Mucosa of rectum (tissue), 2 donors: ENCODE results near the gene ZNF799.
"Not testable (repeated sequence)": the region's sequence is repeated elsewhere in the genome, so short reads cannot be mapped to it uniquely, and the experiment has no call there.

Experiments
- H3K27ac ChIP-seq, 2 donors: one replicate each; pipeline ENCODE4 v1.7.0; 2013; ENCODE audit warnings: inconsistent platforms in 2 of 2, low read depth in 2 of 2, low read length in 2 of 2
- H3K27me3 ChIP-seq, 2 donors: one replicate each; pipeline ENCODE4 v1.7.0; 2013; ENCODE audit warnings: low read length in 2 of 2; ENCODE audit not compliant: control insufficient read depth in 2 of 2, insufficient read depth in 2 of 2
- H3K36me3 ChIP-seq, 2 donors: one replicate each; pipeline ENCODE4 v1.7.0; 2013; ENCODE audit warnings: low read length in 2 of 2; ENCODE audit not compliant: control insufficient read depth in 2 of 2, insufficient read depth in 2 of 2
- H3K4me1 ChIP-seq, 2 donors: one replicate each; pipeline ENCODE4 v1.7.0; 2013; ENCODE audit warnings: low read length in 2 of 2, mild to moderate bottlenecking in 1 of 2; ENCODE audit not compliant: control insufficient read depth in 2 of 2, insufficient read depth in 2 of 2
- H3K4me3 ChIP-seq, 2 donors: one replicate each; pipeline ENCODE4 v1.7.0; 2013; ENCODE audit warnings: low read length in 2 of 2
- H3K9ac ChIP-seq, 2 donors: one replicate each; pipeline ENCODE4 v1.7.0; 2013; ENCODE audit warnings: low read length in 2 of 2, low read depth in 1 of 2, mild to moderate bottlenecking in 1 of 2
- H3K9me3 ChIP-seq, 2 donors: one replicate each; pipeline ENCODE4 v1.7.0; 2013; ENCODE audit warnings: low read length in 2 of 2; ENCODE audit not compliant: control insufficient read depth in 2 of 2
- donor health status: healthy.
- donor health status: Normal muscosa, but diverticular disease.

Gene ZNF799

DNA sequence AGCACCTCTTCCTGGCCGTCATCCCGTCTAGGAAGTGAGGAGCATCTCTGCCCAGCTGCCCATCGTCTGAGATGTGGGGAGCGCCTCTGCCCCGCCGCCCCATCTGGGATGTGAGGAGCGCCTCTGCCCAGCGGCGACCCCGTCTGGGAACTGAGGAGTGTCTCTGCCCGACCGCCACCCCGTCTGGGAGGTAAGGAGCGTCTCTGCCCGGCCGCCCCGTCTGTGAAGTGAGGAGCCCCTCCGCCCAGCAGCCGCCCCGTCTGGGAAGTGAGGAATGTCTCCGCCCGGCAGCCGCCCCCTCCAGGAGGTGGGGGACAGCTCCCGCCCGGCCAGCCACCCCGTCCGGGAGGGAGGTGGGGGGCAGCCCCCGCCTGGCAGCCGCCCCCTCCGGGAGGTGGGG, 38.8 kb downstream of the ZNF799 start:
- H3K27ac ChIP-seq, H3K9ac ChIP-seq, H3K36me3 ChIP-seq, H3K4me1 ChIP-seq, H3K27me3 ChIP-seq, H3K9me3 ChIP-seq, H3K4me3 ChIP-seq: not testable (repeated sequence)

DNA sequence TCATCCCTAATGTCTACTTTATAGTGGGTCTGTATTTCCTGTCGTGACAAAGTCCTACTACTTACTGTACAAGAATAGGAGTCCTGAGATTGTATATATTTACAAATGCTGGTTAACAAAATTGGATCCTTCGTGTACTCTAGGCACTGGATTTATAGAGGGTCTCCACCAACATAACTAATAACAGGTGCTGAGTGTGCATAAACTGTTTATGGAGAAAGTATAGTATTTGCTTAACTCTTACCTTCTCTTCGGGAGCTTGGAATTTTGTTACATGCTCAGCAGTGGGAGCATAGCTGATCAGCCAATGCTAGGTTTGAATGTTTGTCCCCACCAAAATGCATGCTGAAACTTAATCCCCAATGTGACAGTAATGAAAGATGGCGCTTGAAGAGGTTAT, 47.7 kb downstream of the ZNF799 start:
- peaks cover 12 to 14% of the 10 kb centered on the region in 2 donors for H3K36me3 ChIP-seq
- no peaks in the 10 kb centered on the region for H3K27me3 ChIP-seq
- H3K9me3 ChIP-seq = peaks cover 31 to 46% of the 10 kb centered on the region in 2 donors

DNA sequence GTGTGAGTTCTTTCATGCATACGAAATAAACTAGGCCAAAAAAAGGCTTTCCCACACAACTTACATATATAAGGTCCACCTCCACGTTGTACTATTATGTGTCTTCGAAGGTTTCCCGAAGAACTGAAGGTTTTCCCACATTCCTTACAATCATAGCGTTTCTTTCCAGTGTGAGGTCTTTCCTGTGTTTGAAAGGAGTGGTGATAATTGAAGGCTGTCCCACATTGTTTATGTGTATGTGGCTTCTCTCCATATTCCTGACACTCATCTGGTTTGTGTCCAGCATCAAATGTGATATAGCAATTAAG, 50.2 kb downstream of the ZNF799 start:
- Histone ChIP-seq H3K9me3 (peaks cover 33 to 57% of the 10 kb centered on the region in 2 donors), H3K27ac (no peak overlapping the region), H3K27me3 (no peaks in the 10 kb centered on the region), H3K9ac (no peak overlapping the region), H3K4me1 (no peaks in the 10 kb centered on the region), H3K36me3 (peaks cover 12 to 14% of the 10 kb centered on the region in 2 donors), H3K4me3 (no peak overlapping the region)

More for the DNA sequence above, 47.7 kb downstream of the ZNF799 start:
- H3K27ac ChIP-seq = no peak overlapping the region
- H3K4me1 ChIP-seq = no peaks in the 10 kb centered on the region
- no peak overlapping the region for H3K4me3 ChIP-seq
- no peak overlapping the region for H3K9ac ChIP-seq

DNA sequence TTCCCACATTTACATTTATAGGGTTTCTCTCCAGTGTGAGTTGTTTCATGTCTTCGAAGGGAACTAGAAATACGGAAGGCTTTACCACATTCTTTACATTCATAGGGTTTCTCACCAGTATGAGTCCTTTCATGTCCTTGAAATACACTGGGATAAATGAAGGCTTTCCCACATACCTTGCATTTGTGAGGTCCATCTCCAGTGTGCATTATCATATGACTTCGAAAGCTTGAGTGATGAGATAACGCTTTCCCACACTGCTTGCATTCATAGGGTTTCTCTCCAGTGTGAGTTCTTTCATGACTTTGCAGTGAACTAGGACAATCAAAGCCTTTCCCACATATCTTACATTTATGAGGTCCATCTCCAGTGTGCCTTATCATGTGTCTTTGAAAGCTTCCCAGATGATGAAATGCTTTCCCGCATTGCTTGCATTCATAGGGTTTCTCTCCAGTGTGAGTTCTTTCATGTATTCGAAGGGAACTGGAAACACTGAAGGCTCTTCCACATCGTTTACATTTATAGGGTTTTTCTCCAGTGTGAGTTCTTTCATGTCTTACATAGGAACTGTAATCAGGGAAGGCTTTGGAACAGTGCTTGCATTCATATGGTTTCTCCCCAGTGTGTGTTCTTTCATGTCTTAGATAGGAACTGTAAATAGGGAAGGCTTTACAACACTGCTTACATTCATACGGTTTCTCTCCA, 50.7 kb downstream of the ZNF799 start:
- Histone ChIP-seq H3K36me3 (peaks cover 12 to 14% of the 10 kb centered on the region in 2 donors), H3K9ac (no peak overlapping the region), H3K9me3 (peaks cover 33 to 61% of the 10 kb centered on the region in 2 donors), H3K4me1 (no peaks in the 10 kb centered on the region), H3K27ac (no peak overlapping the region), H3K27me3 (no peaks in the 10 kb centered on the region), H3K4me3 (peak overlapping the region in 1 of 2 donors; percentile 22)

DNA sequence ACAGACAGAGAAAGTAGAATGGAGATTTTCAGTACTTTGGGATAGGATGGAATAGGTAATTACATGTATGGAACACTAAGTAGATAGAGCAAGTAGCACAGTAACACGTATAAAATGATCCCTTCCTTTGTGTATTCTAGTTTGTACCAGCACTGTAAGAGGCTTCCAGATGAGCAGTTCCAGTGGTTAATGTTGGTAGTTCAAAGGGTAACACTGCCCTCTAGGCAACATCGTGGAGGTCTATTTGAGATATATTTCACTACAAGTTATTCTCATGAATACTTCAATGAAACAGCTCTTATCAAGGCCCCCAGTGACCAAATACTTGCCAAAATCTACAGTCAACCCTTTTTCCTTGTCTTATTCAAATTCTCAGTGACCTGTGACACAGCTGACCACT, 54.2 kb downstream of the ZNF799 start:
- Histone ChIP-seq H3K4me3 (no peak overlapping the region), H3K36me3 (peaks cover 12 to 14% of the 10 kb centered on the region in 2 donors), H3K9me3 (peaks cover 27 to 46% of the 10 kb centered on the region in 2 donors), H3K4me1 (no peaks in the 10 kb centered on the region), H3K27ac (no peak overlapping the region), H3K9ac (no peak overlapping the region), H3K27me3 (no peaks in the 10 kb centered on the region)

DNA sequence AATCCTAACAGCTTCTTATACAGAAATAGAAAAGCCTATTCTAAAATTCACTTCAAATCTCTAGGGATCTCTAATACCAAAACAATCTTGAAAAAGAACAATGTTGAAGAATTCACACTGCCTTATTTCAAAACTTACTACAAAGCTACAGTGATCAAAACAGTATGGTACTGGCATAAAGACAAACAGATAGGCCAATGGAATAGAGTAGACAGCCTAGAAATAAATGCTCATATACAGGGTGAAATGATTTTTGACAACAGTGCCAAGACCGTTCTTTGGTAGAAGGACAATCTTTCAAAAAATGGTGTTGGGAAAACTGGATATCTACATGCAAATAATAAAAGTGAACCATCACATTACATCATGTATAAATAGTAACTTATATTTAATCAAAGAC, 55.9 kb downstream of the ZNF799 start:
- H3K9ac ChIP-seq = no peak overlapping the region

More for the DNA sequence above, 55.9 kb downstream of the ZNF799 start:
- no peak overlapping the region for H3K27ac ChIP-seq
- no peaks in the 10 kb centered on the region for H3K27me3 ChIP-seq
- peaks cover 3 to 4% of the 10 kb centered on the region in 2 donors for H3K36me3 ChIP-seq
- no peaks in the 10 kb centered on the region for H3K4me1 ChIP-seq
- peaks cover 18 to 30% of the 10 kb centered on the region in 2 donors for H3K9me3 ChIP-seq
- no peak overlapping the region for H3K4me3 ChIP-seq
